ENCODE measurements around the gene PARD3B. TPM values are rescaled to one million over a fixed set of nuclear protein-coding genes. Genes with fewer than 3 reads are reported as not detected.

Gene PARD3B
- total RNA-seq, 4 donors from 2014 or later = 32.6 to 65.7 (median 38.6) TPM

GRCh38 chr2:204862809-204863208, 317.5 kb downstream of the PARD3B start:
- no peak overlapping the region for H3K4me3 ChIP-seq
- H3K27ac ChIP-seq = no peak overlapping the region
- H3K36me3 ChIP-seq = no peaks in the 10 kb centered on the region
- TF ChIP-seq POLR2AphosphoS5 (IDR thresholded peaks at IDR 0.05) = no peak
- no peak for TF ChIP-seq POLR2A (IDR thresholded peaks at IDR 0.05)
- TF ChIP-seq EP300 (IDR thresholded peaks at IDR 0.05; ENCODE audit: low read depth) = no peak
- TF ChIP-seq CTCF (IDR thresholded peaks at IDR 0.05) = no peak
- intact Hi-C loops (cut with DNase I; ENCODE audit: low total_unique reads) (loop anchor here (10.0 kb wide), 1 partner anchor 812 kb away; no protein-coding TSS in a partner anchor), in situ Hi-C loops (cut with MboI; ENCODE audit: low pct_ligation_motif_present in 1 of 4, low pct_unique_long_range_greater_than_20kb in 1 of 4, low sequenced_read_pairs in 3 of 4) (loop anchor here in 1 of 4 donors (25.0 kb wide), 1 partner anchor 799 kb away; no protein-coding TSS in a partner anchor)
- DNase-seq = no peak
- no peaks in the 10 kb centered on the region for H3K4me1 ChIP-seq
- 96% methylated on average over 7 of the region's 7 CpGs; no CpG with 5 or more reads in 1 of the 2 donors for WGBS, 2 donors (ENCODE audit: low coverage in 1 of 2)
- H3K9me3 ChIP-seq = no peaks in the 10 kb centered on the region
- H3K27me3 ChIP-seq = no peaks in the 10 kb centered on the region

GRCh38 chr2:204863336-204863735, 318.1 kb downstream of the PARD3B start:
- Histone ChIP-seq H3K36me3 (no peaks in the 10 kb centered on the region), H3K27me3 (no peaks in the 10 kb centered on the region), H3K4me3 (no peak overlapping the region), H3K9me3 (no peaks in the 10 kb centered on the region), H3K4me1 (no peaks in the 10 kb centered on the region), H3K27ac (no peak overlapping the region)
- in situ Hi-C loops (cut with MboI; ENCODE audit: low pct_ligation_motif_present in 1 of 4, low pct_unique_long_range_greater_than_20kb in 1 of 4, low sequenced_read_pairs in 3 of 4) (loop anchor here in 1 of 4 donors (25.0 kb wide), 1 partner anchor 799 kb away; no protein-coding TSS in a partner anchor), intact Hi-C loops (cut with DNase I; ENCODE audit: low total_unique reads) (loop anchor here (10.0 kb wide), 1 partner anchor 811 kb away; no protein-coding TSS in a partner anchor)
- 64 to 88% methylated on average over 4 of the region's 4 CpGs for WGBS, 2 donors (ENCODE audit: low coverage in 1 of 2)
- TF ChIP-seq EP300 (IDR thresholded peaks at IDR 0.05; ENCODE audit: low read depth) (no peak), CTCF (IDR thresholded peaks at IDR 0.05) (no peak), POLR2AphosphoS5 (IDR thresholded peaks at IDR 0.05) (no peak), POLR2A (IDR thresholded peaks at IDR 0.05) (no peak)
- no peak for DNase-seq

- Histone ChIP-seq H3K36me3 (no peaks in the 10 kb centered on the region), H3K9me3 (no peaks in the 10 kb centered on the region), H3K4me1 (peaks cover 0 to 26% (median 4%) of the 10 kb centered on the region in 4 donors), H3K27me3 (no peaks in the 10 kb centered on the region), H3K27ac (no peak overlapping the region), H3K4me3 (no peak overlapping the region)
- intact Hi-C loops (cut with DNase I; ENCODE audit: low total_unique reads) (loop anchor here (10.0 kb wide), 1 partner anchor 806 kb away; no protein-coding TSS in a partner anchor), in situ Hi-C loops (cut with MboI; ENCODE audit: low pct_ligation_motif_present in 1 of 4, low pct_unique_long_range_greater_than_20kb in 1 of 4, low sequenced_read_pairs in 3 of 4) (loop anchor here in 1 of 4 donors (25.0 kb wide), 1 partner anchor 793 kb away; no protein-coding TSS in a partner anchor)
- TF ChIP-seq POLR2A (IDR thresholded peaks at IDR 0.05) = no peak
- no peak for TF ChIP-seq CTCF (IDR thresholded peaks at IDR 0.05)
- TF ChIP-seq POLR2AphosphoS5 (IDR thresholded peaks at IDR 0.05) = no peak
- no peak for TF ChIP-seq EP300 (IDR thresholded peaks at IDR 0.05; ENCODE audit: low read depth)
- 58 to 77% methylated on average over 3 of the region's 3 CpGs for WGBS, 2 donors (ENCODE audit: low coverage in 1 of 2)
- no peak for DNase-seq
These were observed 324.0 kb downstream of the PARD3B start for GRCh38 chr2:204869132-204869823.

- WGBS, 2 donors (ENCODE audit: low coverage in 1 of 2) = 81 to 88% methylated on average over 1 to 2 of the region's 2 CpGs
- in situ Hi-C loops (cut with MboI; ENCODE audit: low pct_ligation_motif_present in 1 of 4, low pct_unique_long_range_greater_than_20kb in 1 of 4, low sequenced_read_pairs in 3 of 4) = loop anchor here in 1 of 4 donors (25.0 kb wide), 1 partner anchor 792 kb away; no protein-coding TSS in a partner anchor
- Histone ChIP-seq H3K4me1 (peaks cover 0 to 26% (median 4%) of the 10 kb centered on the region in 4 donors), H3K4me3 (no peak overlapping the region), H3K27me3 (no peaks in the 10 kb centered on the region), H3K9me3 (no peaks in the 10 kb centered on the region), H3K27ac (no peak overlapping the region), H3K36me3 (no peaks in the 10 kb centered on the region)
- TF ChIP-seq POLR2AphosphoS5 (IDR thresholded peaks at IDR 0.05) (no peak), CTCF (IDR thresholded peaks at IDR 0.05) (no peak), EP300 (IDR thresholded peaks at IDR 0.05; ENCODE audit: low read depth) (no peak), POLR2A (IDR thresholded peaks at IDR 0.05) (no peak)
- intact Hi-C loops (cut with DNase I; ENCODE audit: low total_unique reads) = no loop called here
- DNase-seq = no peak
These were observed 324.8 kb downstream of the PARD3B start for GRCh38 chr2:204870053-204870452.

All from transverse colon (tissue), 4 donors.